Measurements from ENCODE around the gene SPTBN1. TPM values are rescaled to one million over a fixed set of nuclear protein-coding genes. Genes with fewer than 3 reads are reported as not detected.

SPTBN1 gene
- total RNA-seq, 4 donors from 2014 or later = 353 to 606 (median 498) TPM

GRCh38 chr2:54519841-54520459, 63.8 kb downstream of the SPTBN1 start:
- H3K27me3 ChIP-seq = no peaks in the 10 kb centered on the region
- 81 to 82% methylated on average over 12 of the region's 12 CpGs for WGBS, 2 donors (ENCODE audit: low coverage in 1 of 2)
- ATAC-seq = no peak
- no peak overlapping the region for H3K4me3 ChIP-seq
- peaks cover 6 to 83% (median 7%) of the 10 kb centered on the region in 3 donors for H3K4me1 ChIP-seq
- H3K27ac ChIP-seq = peak overlapping the region in 2 of 4 donors; percentile 9 to 29
- no peak for TF ChIP-seq EP300 (IDR thresholded peaks at IDR 0.05)
- TF ChIP-seq POLR2A (IDR thresholded peaks at IDR 0.05) = no peak
- TF ChIP-seq CTCF (IDR thresholded peaks at IDR 0.05) = no peak
- TF ChIP-seq POLR2AphosphoS5 (IDR thresholded peaks at IDR 0.05) = no peak
- H3K36me3 ChIP-seq = no peaks in the 10 kb centered on the region
- no peaks in the 10 kb centered on the region for H3K9me3 ChIP-seq

GRCh38 chr2:54520687-54521086, 64.6 kb downstream of the SPTBN1 start:
- TF ChIP-seq POLR2AphosphoS5 (IDR thresholded peaks at IDR 0.05) (no peak), EP300 (IDR thresholded peaks at IDR 0.05) (no peak), CTCF (IDR thresholded peaks at IDR 0.05) (no peak)
- H3K9me3 ChIP-seq = no peaks in the 10 kb centered on the region
- peaks cover 3 to 84% (median 7%) of the 10 kb centered on the region in 3 donors for H3K4me1 ChIP-seq
- no peaks in the 10 kb centered on the region for H3K27me3 ChIP-seq
- H3K36me3 ChIP-seq = peaks cover 0 to 2% of the 10 kb centered on the region in 2 donors
- H3K4me3 ChIP-seq = no peak overlapping the region
- H3K27ac ChIP-seq = peak overlapping the region in 3 of 4 donors; percentile 9 to 29 (median 24)
- ATAC-seq = no peak
- WGBS, 2 donors (ENCODE audit: low coverage in 1 of 2) = 33 to 43% methylated on average over 3 of the region's 3 CpGs

- peaks cover 0 to 22% of the 10 kb centered on the region in 2 donors for H3K36me3 ChIP-seq
- peaks cover 3 to 95% (median 7%) of the 10 kb centered on the region in 3 donors for H3K4me1 ChIP-seq
- no peaks in the 10 kb centered on the region for H3K27me3 ChIP-seq
- no peak for ATAC-seq
- H3K27ac ChIP-seq = peak overlapping the region in 2 of 4 donors; percentile 18 to 25
- no peaks in the 10 kb centered on the region for H3K9me3 ChIP-seq
- TF ChIP-seq POLR2A (IDR thresholded peaks at IDR 0.05) = no peak
- TF ChIP-seq CTCF (IDR thresholded peaks at IDR 0.05) = peak; percentile 37 to 69 (median 52)
- TF ChIP-seq POLR2AphosphoS5 (IDR thresholded peaks at IDR 0.05) = no peak
- H3K4me3 ChIP-seq = no peak overlapping the region
- 42 to 45% methylated on average over 5 of the region's 5 CpGs for WGBS, 2 donors (ENCODE audit: low coverage in 1 of 2)
Observed at GRCh38 chr2:54522624-54523281, 66.6 kb downstream of the SPTBN1 start.

- 63 to 68% methylated on average over 3 to 4 of the region's 4 CpGs for WGBS, 2 donors (ENCODE audit: low coverage in 1 of 2)
- Histone ChIP-seq H3K27ac (peak overlapping the region in 2 of 4 donors; percentile 25 to 53), H3K36me3 (peaks cover 0 to 29% of the 10 kb centered on the region in 2 donors)
Observed at GRCh38 chr2:54523324-54523959, 67.3 kb downstream of the SPTBN1 start.

GRCh38 chr2:54524226-54524991, 68.3 kb downstream of the SPTBN1 start:
- 52 to 66% methylated on average over 13 of the region's 13 CpGs for WGBS, 2 donors (ENCODE audit: low coverage in 1 of 2)
- Histone ChIP-seq H3K27ac (peak overlapping the region in 3 of 4 donors; percentile 25 to 53 (median 48)), H3K4me3 (no peak overlapping the region), H3K36me3 (peaks cover 0 to 39% of the 10 kb centered on the region in 2 donors), H3K4me1 (peaks cover 0 to 95% (median 4%) of the 10 kb centered on the region in 3 donors), H3K9me3 (no peaks in the 10 kb centered on the region), H3K27me3 (no peaks in the 10 kb centered on the region)
- TF ChIP-seq POLR2AphosphoS5 (IDR thresholded peaks at IDR 0.05) (no peak), EP300 (IDR thresholded peaks at IDR 0.05) (no peak), CTCF (IDR thresholded peaks at IDR 0.05) (no peak), POLR2A (IDR thresholded peaks at IDR 0.05) (no peak)
- peak; percentile 37 for ATAC-seq

More at GRCh38 chr2:54523324-54523959, 67.3 kb downstream of the SPTBN1 start:
- TF ChIP-seq POLR2AphosphoS5 (IDR thresholded peaks at IDR 0.05) = no peak
- Histone ChIP-seq H3K4me3 (no peak overlapping the region), H3K9me3 (no peaks in the 10 kb centered on the region), H3K4me1 (peaks cover 2 to 95% (median 7%) of the 10 kb centered on the region in 3 donors), H3K27me3 (no peaks in the 10 kb centered on the region)
- no peak for ATAC-seq

Data from gastroesophageal sphincter (tissue), 4 donors.